Body of pancreas (tissue), 4 donors: ENCODE measurements around the gene ZNF831. TPM values are rescaled to one million over a fixed set of nuclear protein-coding genes. Genes with fewer than 3 reads are reported as not detected.

Experiments
- ATAC-seq: fragments of 150-250 bp; one replicate; pipeline ENCODE4 v1.9.1; 2016
- DNase-seq, 4 donors: peaks; one replicate each; pipeline ENCODE4 v3.0.0-alpha.2; 2019
- H3K27ac ChIP-seq, 4 donors: fragments of 200-600 bp; sonication (generic); 1 replicate in 3 of 4; 2 replicates in 1 of 4; pipeline versions ENCODE4 v1.5.1 to v1.6.1; 2016 to 2019; ENCODE audit warnings: mild to moderate bottlenecking in 1 of 4, mixed read lengths in 1 of 4, moderate library complexity in 1 of 4
- H3K27me3 ChIP-seq, 2 donors: fragments of 200-600 bp; sonication (generic); one replicate each; pipeline ENCODE4 v1.6.0; 2016; ENCODE audit warnings: mild to moderate bottlenecking in 1 of 2
- H3K36me3 ChIP-seq, 2 donors: fragments of 200-600 bp; sonication (generic); replicated peaks in 1 of 2; 2 replicates each; pipeline ENCODE4 v1.5.1; 2016; ENCODE audit warnings: low read depth in 2 of 2; ENCODE audit not compliant: insufficient read depth in 1 of 2
- H3K4me1 ChIP-seq: fragments of 200-600 bp; sonication (generic); one replicate; pipeline ENCODE4 v1.6.0; 2016
- H3K4me3 ChIP-seq, 2 donors: fragments of 200-600 bp; sonication (generic); 1 replicate in 1 of 2; 2 replicates in 1 of 2; pipeline ENCODE4 v1.5.1; 2016 to 2019
- H3K9me3 ChIP-seq, 3 donors: fragments of 200-600 bp; sonication (generic); 1 replicate in 2 of 3; 2 replicates in 1 of 3; pipeline ENCODE4 v1.5.1; 2016
- CTCF ChIP-seq, 7 experiments: fragments of 450-650 bp in 4 of 7; fragments of 200-600 bp in 3 of 7; sonication (generic) in 3 of 7; IDR thresholded peaks; one replicate each; pipeline ENCODE4 v1.5.1; 2016 to 2019; ENCODE audit warnings: antibody characterized with exemption in 7 of 7
- POLR2A ChIP-seq, 3 donors: fragments of 450-650 bp; IDR thresholded peaks; one replicate each; pipeline ENCODE4 v1.6.1; 2016; ENCODE audit warnings: antibody characterized with exemption in 3 of 3, mild to moderate bottlenecking in 2 of 3
- WGBS, 2 donors: methylation state at CpG; one replicate each; pipeline ENCODE4 v1.1.5; 2017; 5-methylcytosine and 5-hydroxymethylcytosine counted together
- intact Hi-C: fragments of 100-400 bp; cut with DNase I; formaldehyde crosslinking; loops from one replicate; pipeline ENCODE4 v1.15.1; 2023
- total RNA-seq, 2 donors: library from RNA; depleted of rRNA; stranded (reverse); fragments of >200 nt; gene quantifications; one replicate each; pipeline ENCODE4 v1.1.0, GENCODE V29; 2016

ZNF831 gene
- total RNA-seq, 2 donors from 2014 or later = 0.66 to 1.6 TPM

- no peaks in the 10 kb centered on the region for H3K27me3 ChIP-seq
- DNase-seq = no peak
- WGBS, 2 donors = 56 to 59% methylated on average over 8 to 10 of the region's 10 CpGs
- no peaks in the 10 kb centered on the region for H3K4me1 ChIP-seq
- no peak overlapping the region for H3K4me3 ChIP-seq
- intact Hi-C loops = no loop called here
- H3K9me3 ChIP-seq = no peaks in the 10 kb centered on the region
- H3K27ac ChIP-seq = no peak overlapping the region
- no peak for TF ChIP-seq POLR2A (IDR thresholded peaks at IDR 0.05)
- no peak for TF ChIP-seq CTCF (IDR thresholded peaks at IDR 0.05)
- H3K36me3 ChIP-seq = no peaks in the 10 kb centered on the region
- ATAC-seq = no peak
These were observed 15.5 kb downstream of the ZNF831 start for GRCh38 chr20:59178983-59179595.

GRCh38 chr20:59179988-59180387, 16.4 kb downstream of the ZNF831 start:
- no peaks in the 10 kb centered on the region for H3K9me3 ChIP-seq
- WGBS, 2 donors = 77 to 79% methylated on average over 5 of the region's 5 CpGs
- intact Hi-C loops = no loop called here
- ATAC-seq = no peak
- H3K36me3 ChIP-seq = no peaks in the 10 kb centered on the region
- no peak overlapping the region for H3K27ac ChIP-seq
- no peak overlapping the region for H3K4me3 ChIP-seq
- H3K4me1 ChIP-seq = no peaks in the 10 kb centered on the region
- H3K27me3 ChIP-seq = no peaks in the 10 kb centered on the region
- no peak for DNase-seq
- TF ChIP-seq CTCF (IDR thresholded peaks at IDR 0.05) (no peak), POLR2A (IDR thresholded peaks at IDR 0.05) (no peak)

GRCh38 chr20:59181936-59182335, 18.3 kb downstream of the ZNF831 start:
- no peak overlapping the region for H3K27ac ChIP-seq
- H3K9me3 ChIP-seq = no peaks in the 10 kb centered on the region
- H3K27me3 ChIP-seq = no peaks in the 10 kb centered on the region
- WGBS, 2 donors = 73 to 82% methylated on average over 2 of the region's 2 CpGs
- intact Hi-C loops = no loop called here
- ATAC-seq (no peak), DNase-seq (no peak)
- H3K4me3 ChIP-seq = no peak overlapping the region
- no peak for TF ChIP-seq POLR2A (IDR thresholded peaks at IDR 0.05)
- no peaks in the 10 kb centered on the region for H3K4me1 ChIP-seq
- no peaks in the 10 kb centered on the region for H3K36me3 ChIP-seq

GRCh38 chr20:59182401-59183044, 18.9 kb downstream of the ZNF831 start:
- no peak for ATAC-seq
- Histone ChIP-seq H3K27me3 (no peaks in the 10 kb centered on the region), H3K4me3 (no peak overlapping the region), H3K9me3 (no peaks in the 10 kb centered on the region), H3K27ac (no peak overlapping the region), H3K36me3 (no peaks in the 10 kb centered on the region), H3K4me1 (no peaks in the 10 kb centered on the region)
- WGBS, 2 donors = 71 to 77% methylated on average over 7 of the region's 7 CpGs
- TF ChIP-seq CTCF (IDR thresholded peaks at IDR 0.05) (no peak), POLR2A (IDR thresholded peaks at IDR 0.05) (no peak)
- DNase-seq = no peak
- intact Hi-C loops = no loop called here

- Histone ChIP-seq H3K9me3 (no peaks in the 10 kb centered on the region), H3K4me1 (no peaks in the 10 kb centered on the region), H3K36me3 (no peaks in the 10 kb centered on the region), H3K4me3 (no peak overlapping the region), H3K27me3 (no peaks in the 10 kb centered on the region), H3K27ac (no peak overlapping the region)
- ATAC-seq (no peak), DNase-seq (no peak)
- intact Hi-C loops = no loop called here
- TF ChIP-seq POLR2A (IDR thresholded peaks at IDR 0.05) = no peak
These were observed 20.1 kb downstream of the ZNF831 start for GRCh38 chr20:59183751-59184150.
